Pancreas (tissue), 10 donors: ENCODE data around the gene PKD2. TPM values are rescaled to one million over a fixed set of nuclear protein-coding genes. Genes with fewer than 3 reads are reported as not detected.

Experiments used
- ATAC-seq, 4 donors: fragments of 200-7000 bp; cut with Tn5 transposase; one replicate each; pipeline versions ENCODE4 v1.8.0 to v1.9.1; 2020; ENCODE audit warnings: mild to moderate bottlenecking in 4 of 4, moderate library complexity in 4 of 4
- DNase-seq, 6 donors: peaks; one replicate each; pipeline ENCODE4 v3.0.0-alpha.2; 2020
- FAIRE-seq: peaks from 2 replicates; lab custom pipeline; 2012; peaks lifted over from hg19 to GRCh38; lab: Jason Lieb, UNC
- H3K27ac ChIP-seq, 4 donors: fragments of 200-600 bp; sonication (generic); 1 replicate in 3 of 4; 2 replicates in 1 of 4; pipeline versions ENCODE4 v1.5.0 to v1.8.0; 2020
- H3K27me3 ChIP-seq, 4 donors: fragments of 200-600 bp; one replicate each; pipeline ENCODE4 v1.8.0; 2021
- H3K36me3 ChIP-seq, 3 donors: fragments of 200-600 bp; sonication (generic) in 1 of 3; one replicate each; pipeline versions ENCODE4 v1.5.0 to v1.8.0; 2020 to 2021
- H3K4me1 ChIP-seq, 3 donors: fragments of 200-600 bp; one replicate each; pipeline ENCODE4 v1.8.0; 2021
- H3K4me3 ChIP-seq, 4 donors: fragments of 200-600 bp; sonication (generic) in 2 of 4; one replicate each; pipeline versions ENCODE4 v1.5.0 to v1.8.0; 2020 to 2021
- H3K9me3 ChIP-seq, 4 donors: fragments of 200-600 bp; one replicate each; pipeline ENCODE4 v1.8.0; 2021
- WGBS, 2 donors: extraction: QIAGEN DNeasy Blood & Tissue Kit; methylation state at CpG; one replicate each; pipeline ENCODE4 v1.1.7; 2013; 5-methylcytosine and 5-hydroxymethylcytosine counted together
- intact Hi-C, 3 donors: fragments of 100-400 bp; cut with DNase I; formaldehyde crosslinking; loops; one replicate each; pipeline versions ENCODE4 v1.11.1 to v1.14.2; 2022
- polyA plus RNA-seq, 2 donors: library from polyadenylated mRNA; stranded (reverse); fragments of 200-250 nt; gene quantifications; one replicate each; pipeline ENCODE4 v1.2.3, GENCODE V29; 2013
- total RNA-seq, 6 donors: library from RNA; stranded (reverse); fragmentation: NEBNext Ultra II Directional in 4 of 6; extraction: Animal tissue kit (Norgen Biotek cat#: 25700) in 4 of 6; gene quantifications; one replicate each; pipeline versions ENCODE4 v1.2.1 to v1.2.4, GENCODE V29; 2021 to 2023
- TF ChIP-seq, protein P1 (sequence below), 4 donors: fragments of 200-600 bp; sonication (generic) in 3 of 4; IDR thresholded peaks; one replicate each; pipeline versions ENCODE4 v1.5.0 to v1.8.0; 2021; ENCODE audit warnings: antibody characterized with exemption in 4 of 4
- donor health status: healthy with polysubstance abuse.
- donor health status: DM: no; HTN: no; CAD: no; lungs with moderate emphysema.
- donor health status: DM: no; HTN: no; CAD: no.
- donor health status: control.
- donor health status: control.
- donor health status: Bipolar disorder and iron deficiency.
- donor health status: DM: yes; HTN: yes; CAD: no.
- donor health status: DM: no; HTN: no; CAD: no.
- donor health status: DM: no; HTN: no; CAD: no.
- donor health status: DM: yes; HTN: yes; CAD: no.

The PKD2 gene
- total and polyA plus RNA-seq, 8 donors: 7.6 to 21.6 (median 11.5) TPM

DNA sequence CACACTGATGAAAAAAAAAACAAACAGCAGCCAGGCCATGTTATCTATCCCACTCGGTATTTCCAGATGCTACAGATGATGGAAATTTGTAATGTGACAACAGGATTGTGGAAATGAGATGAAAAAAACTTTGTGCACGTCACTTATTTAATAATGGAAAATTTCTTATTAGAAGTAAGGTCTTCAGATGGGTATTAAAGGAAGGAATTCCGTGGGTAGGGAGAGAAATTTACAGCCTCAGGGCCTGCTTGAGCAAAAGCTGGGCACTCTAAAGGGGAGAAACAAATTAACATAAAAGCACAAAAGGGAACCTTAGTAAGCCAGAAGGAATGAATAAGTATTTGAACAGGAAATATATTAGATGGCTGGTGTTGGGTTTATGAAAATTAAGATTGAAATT lies 4.2 kb upstream of the PKD2 start:
- TF ChIP-seq, protein P1, sequence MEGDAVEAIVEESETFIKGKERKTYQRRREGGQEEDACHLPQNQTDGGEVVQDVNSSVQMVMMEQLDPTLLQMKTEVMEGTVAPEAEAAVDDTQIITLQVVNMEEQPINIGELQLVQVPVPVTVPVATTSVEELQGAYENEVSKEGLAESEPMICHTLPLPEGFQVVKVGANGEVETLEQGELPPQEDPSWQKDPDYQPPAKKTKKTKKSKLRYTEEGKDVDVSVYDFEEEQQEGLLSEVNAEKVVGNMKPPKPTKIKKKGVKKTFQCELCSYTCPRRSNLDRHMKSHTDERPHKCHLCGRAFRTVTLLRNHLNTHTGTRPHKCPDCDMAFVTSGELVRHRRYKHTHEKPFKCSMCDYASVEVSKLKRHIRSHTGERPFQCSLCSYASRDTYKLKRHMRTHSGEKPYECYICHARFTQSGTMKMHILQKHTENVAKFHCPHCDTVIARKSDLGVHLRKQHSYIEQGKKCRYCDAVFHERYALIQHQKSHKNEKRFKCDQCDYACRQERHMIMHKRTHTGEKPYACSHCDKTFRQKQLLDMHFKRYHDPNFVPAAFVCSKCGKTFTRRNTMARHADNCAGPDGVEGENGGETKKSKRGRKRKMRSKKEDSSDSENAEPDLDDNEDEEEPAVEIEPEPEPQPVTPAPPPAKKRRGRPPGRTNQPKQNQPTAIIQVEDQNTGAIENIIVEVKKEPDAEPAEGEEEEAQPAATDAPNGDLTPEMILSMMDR (IDR thresholded peaks at IDR 0.05): no peak
- no peak overlapping the region for H3K4me3 ChIP-seq
- no peaks in the 10 kb centered on the region for H3K4me1 ChIP-seq
- intact Hi-C loops: no loop called here
- no peak for ATAC-seq
- no peak for DNase-seq
- WGBS, 2 donors: 39 to 56% methylated on average over 3 of the region's 3 CpGs
- H3K36me3 ChIP-seq: no peaks in the 10 kb centered on the region
- FAIRE-seq: no peak
- H3K27ac ChIP-seq: peak overlapping the region in 2 of 4 donors; percentile 15 to 44
- no peaks in the 10 kb centered on the region for H3K27me3 ChIP-seq
- H3K9me3 ChIP-seq: no peaks in the 10 kb centered on the region

DNA sequence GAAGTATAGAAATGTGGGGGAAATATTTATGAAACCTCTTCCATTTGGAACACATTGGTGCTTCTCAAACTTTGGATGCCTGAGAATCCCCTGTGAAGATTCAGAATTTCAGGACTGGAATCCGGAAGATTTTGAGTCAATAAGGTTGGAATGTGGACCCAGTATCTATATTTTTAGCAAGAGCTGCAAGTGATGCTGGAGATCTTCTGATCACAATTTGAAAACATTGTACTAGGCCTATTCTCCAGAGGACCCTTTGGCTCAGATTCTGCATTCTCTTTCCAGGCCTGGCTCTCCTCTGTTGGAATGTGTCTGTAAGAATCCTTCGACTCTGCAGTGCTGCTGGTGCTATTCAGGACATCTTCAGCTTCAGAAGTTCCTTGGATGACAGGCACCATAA lies 2.4 kb upstream of the PKD2 start:
- H3K27ac ChIP-seq: no peak overlapping the region
- no peak for ATAC-seq
- FAIRE-seq: no peak
- intact Hi-C loops: no loop called here
- H3K4me1 ChIP-seq: peaks cover 0 to 6% (median 0%) of the 10 kb centered on the region in 3 donors
- TF ChIP-seq, protein P1 (IDR thresholded peaks at IDR 0.05): no peak
- no peaks in the 10 kb centered on the region for H3K9me3 ChIP-seq
- H3K4me3 ChIP-seq: no peak overlapping the region
- H3K36me3 ChIP-seq: no peaks in the 10 kb centered on the region
- no peak for DNase-seq
- no peaks in the 10 kb centered on the region for H3K27me3 ChIP-seq
- WGBS, 2 donors: 85 to 92% methylated on average over 2 of the region's 2 CpGs

DNA sequence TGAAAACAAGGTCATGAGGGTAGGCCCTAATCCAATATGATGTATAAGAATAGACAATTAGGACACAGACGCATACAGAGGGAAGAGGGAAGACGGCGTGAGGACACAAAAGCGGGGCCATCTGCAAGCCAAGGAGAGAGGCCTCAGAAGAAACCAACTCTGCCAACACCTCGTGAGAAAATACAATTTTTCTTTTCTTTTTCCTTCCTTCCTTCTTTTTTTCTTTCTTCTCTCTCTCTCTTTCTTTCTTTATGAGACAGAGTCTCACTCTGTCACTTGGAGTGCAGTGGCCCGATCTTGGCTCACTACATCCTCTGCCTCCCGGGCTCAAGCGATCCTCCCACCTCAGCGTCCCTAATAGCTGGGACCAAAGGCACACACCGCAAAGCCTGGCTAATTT lies 1.5 kb upstream of the PKD2 start:
- ATAC-seq (no peak), DNase-seq (no peak), FAIRE-seq (no peak)
- Histone ChIP-seq H3K27ac (no peak overlapping the region), H3K4me3 (no peak overlapping the region), H3K9me3 (no peaks in the 10 kb centered on the region), H3K27me3 (no peaks in the 10 kb centered on the region), H3K36me3 (no peaks in the 10 kb centered on the region), H3K4me1 (peaks cover 0 to 10% (median 0%) of the 10 kb centered on the region in 3 donors)
- TF ChIP-seq, protein P1 (IDR thresholded peaks at IDR 0.05): no peak
- WGBS, 2 donors: 96 to 98% methylated on average over 9 to 10 of the region's 10 CpGs
- intact Hi-C loops: no loop called here

- intact Hi-C loops: no loop called here
Measured at GRCh38 chr4:88006956-88007303, 505 bp upstream of the PKD2 start.

More at GRCh38 chr4:88006956-88007303, 505 bp upstream of the PKD2 start:
- peaks cover 0 to 11% (median 0%) of the 10 kb centered on the region in 3 donors for H3K4me1 ChIP-seq
- peak overlapping the region in 3 of 4 donors; percentile 59 to 82 (median 70) for H3K27ac ChIP-seq
- no peaks in the 10 kb centered on the region for H3K9me3 ChIP-seq
- no peak for DNase-seq
- peak overlapping the region in 3 of 4 donors; percentile 72 to 83 (median 83) for H3K4me3 ChIP-seq
- FAIRE-seq: no peak
- no peak for ATAC-seq
- TF ChIP-seq, protein P1 (IDR thresholded peaks at IDR 0.05): no peak
- WGBS, 2 donors: 67 to 70% methylated on average over 10 of the region's 10 CpGs
- no peaks in the 10 kb centered on the region for H3K27me3 ChIP-seq
- H3K36me3 ChIP-seq: no peaks in the 10 kb centered on the region
